Measurements from ENCODE around the gene GPRASP2. TPM values are rescaled to one million over a fixed set of nuclear protein-coding genes. Genes with fewer than 3 reads are reported as not detected.

The GPRASP2 gene
- total RNA-seq, 1 experiment from 2014 or later = 17.1 TPM

DNA sequence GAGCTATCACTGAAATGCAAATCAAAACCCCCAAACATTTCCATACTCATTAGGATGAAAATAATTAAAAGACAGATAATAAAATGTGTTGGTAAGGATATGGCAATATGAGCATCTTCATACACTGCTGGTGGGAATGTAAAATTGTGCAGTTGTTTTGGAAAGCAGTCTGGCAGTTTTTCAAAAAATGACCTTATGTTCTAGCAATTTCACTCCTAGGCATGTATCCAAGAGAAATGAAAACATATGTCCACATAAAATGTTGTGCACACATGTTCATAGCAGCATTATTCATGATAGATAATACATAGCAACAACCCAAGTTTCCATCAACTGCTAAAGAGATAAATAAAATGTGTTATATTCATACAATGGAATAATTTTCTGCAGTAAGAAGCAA lies 14.8 kb upstream of the GPRASP2 start:
- TF ChIP-seq EZH2phosphoT487 (IDR thresholded peaks at IDR 0.05; ENCODE audit: borderline replicate concordance, low read length) = no peak
- TF ChIP-seq, protein P1, sequence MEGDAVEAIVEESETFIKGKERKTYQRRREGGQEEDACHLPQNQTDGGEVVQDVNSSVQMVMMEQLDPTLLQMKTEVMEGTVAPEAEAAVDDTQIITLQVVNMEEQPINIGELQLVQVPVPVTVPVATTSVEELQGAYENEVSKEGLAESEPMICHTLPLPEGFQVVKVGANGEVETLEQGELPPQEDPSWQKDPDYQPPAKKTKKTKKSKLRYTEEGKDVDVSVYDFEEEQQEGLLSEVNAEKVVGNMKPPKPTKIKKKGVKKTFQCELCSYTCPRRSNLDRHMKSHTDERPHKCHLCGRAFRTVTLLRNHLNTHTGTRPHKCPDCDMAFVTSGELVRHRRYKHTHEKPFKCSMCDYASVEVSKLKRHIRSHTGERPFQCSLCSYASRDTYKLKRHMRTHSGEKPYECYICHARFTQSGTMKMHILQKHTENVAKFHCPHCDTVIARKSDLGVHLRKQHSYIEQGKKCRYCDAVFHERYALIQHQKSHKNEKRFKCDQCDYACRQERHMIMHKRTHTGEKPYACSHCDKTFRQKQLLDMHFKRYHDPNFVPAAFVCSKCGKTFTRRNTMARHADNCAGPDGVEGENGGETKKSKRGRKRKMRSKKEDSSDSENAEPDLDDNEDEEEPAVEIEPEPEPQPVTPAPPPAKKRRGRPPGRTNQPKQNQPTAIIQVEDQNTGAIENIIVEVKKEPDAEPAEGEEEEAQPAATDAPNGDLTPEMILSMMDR (conservative IDR thresholded peaks at IDR 0.05; ENCODE audit: low read depth, low read length) = no peak
- no peak for TF ChIP-seq EZH2 (IDR thresholded peaks at IDR 0.05; ENCODE audit: low read length, unreplicated experiment)
- Histone ChIP-seq H3K36me3 (ENCODE audit: low read depth, low read length) (no peaks in the 10 kb centered on the region), H3K4me3 (ENCODE audit: low read length) (no peak overlapping the region), H3K9ac (ENCODE audit: low read length) (no peak overlapping the region), H3K27ac (ENCODE audit: low read length) (no peak overlapping the region), H2AFZ (ENCODE audit: low read length) (no peak overlapping the region), H3K9me3 (ENCODE audit: low read length) (no peaks in the 10 kb centered on the region), H3K79me2 (ENCODE audit: low read length) (no peaks in the 10 kb centered on the region), H3K9me2 (replicated peaks; ENCODE audit: low read length) (no peaks in the 10 kb centered on the region), H3F3A (ENCODE audit: low read length, unreplicated experiment) (no peaks in the 10 kb centered on the region), H3K4me2 (ENCODE audit: low read length) (no peak overlapping the region), H4K20me1 (ENCODE audit: low read length) (no peaks in the 10 kb centered on the region), H3K4me1 (ENCODE audit: insufficient read depth, low read length) (no peaks in the 10 kb centered on the region), H3K27me3 (ENCODE audit: low read length) (no peaks in the 10 kb centered on the region)
- ChIA-PET POLR2A (ENCODE audit: unreplicated experiment) (no interaction called here), CTCF (interaction anchor here (0.6 to 1.2 kb wide), 2 partner anchors 203 to 461 kb away, joined by 3 read pairs; no protein-coding TSS in a partner anchor)
- no TSS peak for BruUV-seq (replicated peaks)
- intact Hi-C loops (cut with micrococcal nuclease) = no loop called here
- DNase-seq (no peak), ATAC-seq (no peak)

GRCh38 chrX:102708900-102709299 lies 3.3 kb upstream of the GPRASP2 start:
- H2AFZ ChIP-seq (ENCODE audit: low read length) = no peak overlapping the region
- no peak overlapping the region for H3K4me3 ChIP-seq (ENCODE audit: low read length)
- no peak overlapping the region for H3K4me2 ChIP-seq (ENCODE audit: low read length)
- no peaks in the 10 kb centered on the region for H3K27me3 ChIP-seq (ENCODE audit: low read length)
- no TSS peak for BruUV-seq (replicated peaks)
- ChIA-PET CTCF (no interaction called here), POLR2A (ENCODE audit: unreplicated experiment) (no interaction called here)
- intact Hi-C loops (cut with micrococcal nuclease) = no loop called here
- no peaks in the 10 kb centered on the region for H3K36me3 ChIP-seq (ENCODE audit: low read depth, low read length)
- no peaks in the 10 kb centered on the region for H3K9me2 ChIP-seq (replicated peaks; ENCODE audit: low read length)
- H3K79me2 ChIP-seq (ENCODE audit: low read length) = no peaks in the 10 kb centered on the region
- TF ChIP-seq EZH2phosphoT487 (IDR thresholded peaks at IDR 0.05; ENCODE audit: borderline replicate concordance, low read length) = no peak
- TF ChIP-seq, protein P1 (conservative IDR thresholded peaks at IDR 0.05; ENCODE audit: low read depth, low read length) = no peak
- TF ChIP-seq EZH2 (IDR thresholded peaks at IDR 0.05; ENCODE audit: low read length, unreplicated experiment) = no peak
- H3K9ac ChIP-seq (ENCODE audit: low read length) = no peak overlapping the region
- ATAC-seq (no peak), DNase-seq (no peak)
- H3K4me1 ChIP-seq (ENCODE audit: insufficient read depth, low read length) = no peaks in the 10 kb centered on the region
- H3K27ac ChIP-seq (ENCODE audit: low read length) = no peak overlapping the region
- H3F3A ChIP-seq (ENCODE audit: low read length, unreplicated experiment) = no peaks in the 10 kb centered on the region
- H4K20me1 ChIP-seq (ENCODE audit: low read length) = no peaks in the 10 kb centered on the region
- no peaks in the 10 kb centered on the region for H3K9me3 ChIP-seq (ENCODE audit: low read length)

GRCh38 chrX:102711872-102712215 lies 404 bp upstream of the GPRASP2 start:
- Histone ChIP-seq H3K79me2 (ENCODE audit: low read length) (no peaks in the 10 kb centered on the region), H2AFZ (ENCODE audit: low read length) (peak overlapping the region; percentile 98), H4K20me1 (ENCODE audit: low read length) (no peaks in the 10 kb centered on the region), H3K4me1 (ENCODE audit: insufficient read depth, low read length) (no peaks in the 10 kb centered on the region), H3F3A (ENCODE audit: low read length, unreplicated experiment) (no peaks in the 10 kb centered on the region), H3K4me2 (ENCODE audit: low read length) (peak overlapping the region; percentile 92), H3K9me3 (ENCODE audit: low read length) (no peaks in the 10 kb centered on the region), H3K27ac (ENCODE audit: low read length) (no peak overlapping the region), H3K27me3 (ENCODE audit: low read length) (no peaks in the 10 kb centered on the region), H3K4me3 (ENCODE audit: low read length) (peak overlapping the region; percentile 84), H3K36me3 (ENCODE audit: low read depth, low read length) (no peaks in the 10 kb centered on the region), H3K9me2 (replicated peaks; ENCODE audit: low read length) (no peaks in the 10 kb centered on the region), H3K9ac (ENCODE audit: low read length) (no peak overlapping the region)
- DNase-seq (no peak), ATAC-seq (no peak)
- BruUV-seq (replicated peaks) = no TSS peak
- ChIA-PET POLR2A (ENCODE audit: unreplicated experiment) (no interaction called here), CTCF (no interaction called here)
- intact Hi-C loops (cut with micrococcal nuclease) = loop anchor here (2.0 to 5.0 kb wide), 2 partner anchors 113 to 910 kb away; partner anchors contain the start of gene ARMCX5
- TF ChIP-seq EZH2 (IDR thresholded peaks at IDR 0.05; ENCODE audit: low read length, unreplicated experiment) (no peak), EZH2phosphoT487 (IDR thresholded peaks at IDR 0.05; ENCODE audit: borderline replicate concordance, low read length) (no peak)
- TF ChIP-seq, protein P1 (conservative IDR thresholded peaks at IDR 0.05; ENCODE audit: low read depth, low read length) = no peak
